ENCODE measurements around the gene CHST3.

Gene CHST3

GRCh38 chr10:72014197-72014596 lies 50.0 kb downstream of the CHST3 start (continued):
- no peak for TF ChIP-seq TSHZ2 (CRISPR knock-in tag; IDR thresholded peaks at IDR 0.05)
- no peak for TF ChIP-seq CREB5 (CRISPR knock-in tag; IDR thresholded peaks at IDR 0.05; ENCODE audit: low read depth)
- no peak for TF ChIP-seq RARB (CRISPR knock-in tag; IDR thresholded peaks at IDR 0.05)
- no peak for TF ChIP-seq ESRRG (CRISPR knock-in tag; IDR thresholded peaks at IDR 0.05)
- no peak for TF ChIP-seq OSR1 (CRISPR knock-in tag; IDR thresholded peaks at IDR 0.05)
- no peak for TF ChIP-seq ZNF70 (CRISPR knock-in tag; IDR thresholded peaks at IDR 0.05)

- no peak for ATAC-seq
- TF ChIP-seq ZNF70 (CRISPR knock-in tag; IDR thresholded peaks at IDR 0.05) (no peak), ZNF565 (CRISPR knock-in tag; conservative IDR thresholded peaks at IDR 0.05; ENCODE audit: low read depth) (no peak), PATZ1 (CRISPR knock-in tag; IDR thresholded peaks at IDR 0.05; ENCODE audit: borderline replicate concordance) (no peak)
These were observed 50.7 kb downstream of the CHST3 start for GRCh38 chr10:72014785-72015480.

- ATAC-seq, result no peak
- TF ChIP-seq CREB5 (CRISPR knock-in tag; IDR thresholded peaks at IDR 0.05; ENCODE audit: low read depth) (no peak), ISL1 (CRISPR knock-in tag; IDR thresholded peaks at IDR 0.05) (no peak)
These were observed 51.6 kb downstream of the CHST3 start for GRCh38 chr10:72015841-72016240.

GRCh38 chr10:72016608-72017300 lies 52.6 kb downstream of the CHST3 start:
- ATAC-seq, result no peak
- TF ChIP-seq POU6F1 (CRISPR knock-in tag; IDR thresholded peaks at IDR 0.05; ENCODE audit: borderline replicate concordance, low read depth), result no peak
- no peak for TF ChIP-seq TSHZ2 (CRISPR knock-in tag; IDR thresholded peaks at IDR 0.05)
- no peak for TF ChIP-seq CREB5 (CRISPR knock-in tag; IDR thresholded peaks at IDR 0.05; ENCODE audit: low read depth)
- no peak for TF ChIP-seq PATZ1 (CRISPR knock-in tag; IDR thresholded peaks at IDR 0.05; ENCODE audit: borderline replicate concordance)
- no peak for TF ChIP-seq ARNTL (CRISPR knock-in tag; IDR thresholded peaks at IDR 0.05; ENCODE audit: borderline replicate concordance, low read depth)
- no peak for TF ChIP-seq ZNF8 (CRISPR knock-in tag; IDR thresholded peaks at IDR 0.05)
- no peak for TF ChIP-seq BACH2 (CRISPR knock-in tag; IDR thresholded peaks at IDR 0.05; ENCODE audit: borderline replicate concordance)
- no peak for TF ChIP-seq ESRRG (CRISPR knock-in tag; IDR thresholded peaks at IDR 0.05)
- no peak for TF ChIP-seq TOX (CRISPR knock-in tag; IDR thresholded peaks at IDR 0.05; ENCODE audit: borderline replicate concordance)
- no peak for TF ChIP-seq CSRNP3 (CRISPR knock-in tag; IDR thresholded peaks at IDR 0.05)

Measured in SK-N-SH treated with all-trans-retinoic acid at 6 μM for 48 hours (cell line).